K562 (cell line): ENCODE measurements around the gene TM7SF2. TPM values are rescaled to one million over a fixed set of nuclear protein-coding genes. Genes with fewer than 3 reads are reported as not detected.

Experiments
- FOXK1 ChIP-seq: sonication (generic); formaldehyde crosslinking; IDR thresholded peaks from 2 replicates; pipeline ENCODE4 v1.8.0; 2022; ENCODE audit warnings: missing genetic modification reagents, mild to moderate bottlenecking, borderline replicate concordance
- GTF2E2 ChIP-seq: fragments of 200-800 bp; sonication (Bioruptor generic); IDR thresholded peaks from 2 replicates; pipeline ENCODE4 v1.6.1; 2016; ENCODE audit warnings: missing genetic modification characterization, missing compliant biosample characterization
- HDAC8 ChIP-seq: fragments of 450-650 bp; IDR thresholded peaks from 2 replicates; pipeline ENCODE4 v1.6.1; 2016; ENCODE audit warnings: mild to moderate bottlenecking, missing genetic modification characterization, moderate library complexity, missing compliant biosample characterization
- HMGXB4 ChIP-seq: sonication (generic); formaldehyde crosslinking; IDR thresholded peaks from 2 replicates; pipeline ENCODE4 v1.8.1; 2023; ENCODE audit warnings: mild to moderate bottlenecking, missing genetic modification reagents
- NCOA6 ChIP-seq: fragments of 450-650 bp; IDR thresholded peaks from 2 replicates; pipeline ENCODE4 v1.6.1; 2017; ENCODE audit warnings: mild to moderate bottlenecking
- PHB2 ChIP-seq: fragments of 450-650 bp; IDR thresholded peaks from 2 replicates; pipeline ENCODE4 v1.6.1; 2017; ENCODE audit warnings: low read depth
- PHF21A ChIP-seq: fragments of 450-650 bp; IDR thresholded peaks from 2 replicates; pipeline ENCODE4 v1.6.1; 2017; ENCODE audit warnings: low read depth, borderline replicate concordance
- SNRNP70 ChIP-seq: fragments of 200-400 bp; formaldehyde crosslinking; optimal IDR thresholded peaks from 2 replicates; pipeline ENCODE3; 2017; ENCODE audit warnings: low read depth, low read length
- SP2 ChIP-seq: IDR thresholded peaks from 2 replicates; pipeline ENCODE4 v1.6.1; 2011; ENCODE audit warnings: mild to moderate bottlenecking, low read depth, low read length, moderate library complexity; ENCODE audit not compliant: poor library complexity, severe bottlenecking; ENCODE audit errors: extremely low read depth
- TEAD4 ChIP-seq, 2 experiments: sonication (generic) in 1 of 2; formaldehyde crosslinking in 1 of 2; IDR thresholded peaks; 2 replicates each; pipeline versions ENCODE4 v1.6.1 to v1.8.0; 2012 to 2022; ENCODE audit warnings: borderline replicate concordance in 1 of 2, inconsistent platforms in 1 of 2, low read length in 1 of 2, mild to moderate bottlenecking in 1 of 2, missing genetic modification reagents in 1 of 2
- ZBTB5 ChIP-seq: fragments of 450-650 bp; IDR thresholded peaks from 2 replicates; pipeline ENCODE4 v1.6.1; 2017; ENCODE audit warnings: antibody characterized with exemption
- ZBTB8A ChIP-seq: fragments of 450-650 bp; IDR thresholded peaks from 2 replicates; pipeline ENCODE4 v1.6.1; 2018; ENCODE audit warnings: mild to moderate bottlenecking, moderate library complexity; ENCODE audit not compliant: partially characterized antibody
- ZHX1 ChIP-seq: fragments of 150-350 bp; conservative IDR thresholded peaks from 2 replicates; pipeline ENCODE4 v1.6.1; 2014; ENCODE audit warnings: low read length
- ZMIZ1 ChIP-seq, 2 experiments: fragments of 150-350 bp in 1 of 2; IDR thresholded peaks; 2 replicates each; pipeline ENCODE4 v1.6.1; 2012 to 2016; ENCODE audit warnings: low read depth in 2 of 2, low read length in 2 of 2, mild to moderate bottlenecking in 1 of 2, moderate library complexity in 1 of 2
- ZNF197 ChIP-seq: fragments of 200-800 bp; sonication (Bioruptor generic); IDR thresholded peaks from 2 replicates; pipeline ENCODE4 v1.6.1; 2016; ENCODE audit warnings: low read depth, missing genetic modification characterization, missing compliant biosample characterization
- ZNF408 ChIP-seq: fragments of 250-450 bp; sonication (Bioruptor Pico); IDR thresholded peaks from 2 replicates; pipeline ENCODE4 v1.4.0; 2020; ENCODE audit warnings: low read depth, mild to moderate bottlenecking, moderate library complexity
- ZNF717 ChIP-seq: fragments of 250-450 bp; sonication (Bioruptor Pico); IDR thresholded peaks from 2 replicates; pipeline ENCODE4 v1.5.0; 2021
- polyA plus RNA-seq, 8 experiments: library from polyadenylated mRNA; depleted of rRNA in 4 of 8; stranded (reverse) in 5 of 8; unstranded in 3 of 8; fragments of >200 nt; fragmentation: Nextera tagmentation in 2 of 8; fragmentation: Illumina TruSeq in 1 of 8; extraction: Ambion mirVana in 2 of 8; extraction: Trizol in 1 of 8; gene quantifications; 2 replicates each; pipeline versions ENCODE4 v1.2.1 to v1.2.3, GENCODE V29; 2011 to 2014; ENCODE audit warnings: inconsistent platforms in 1 of 8, missing spikeins in 1 of 8
- total RNA-seq, 7 experiments: library from RNA; depleted of rRNA in 6 of 7; stranded (reverse); fragments of >200 nt in 6 of 7; fragmentation: Illumina TruSeq in 2 of 7; extraction: Trizol in 2 of 7; gene quantifications; 2 replicates each; pipeline versions ENCODE4 v1.2.1 to v1.2.3, GENCODE V29; 2011 to 2021; ENCODE audit warnings: low replicate concordance in 1 of 7

TM7SF2 gene
- total and polyA plus RNA-seq, 9 of the 15 experiments (the other 6 are each of a cell fraction or from before 2014, with no cell fraction given) = 1.2 to 22.0 (median 14.3) TPM

- TF ChIP-seq ZHX1 (no peak; the same call in 1 of the 2 replicates), SNRNP70 (no peak), ZMIZ1 (IDR thresholded peaks at IDR 0.05; ENCODE audit: low read depth in 2 of 2, low read length in 2 of 2) (peak in 1 of 2 experiments; percentile 44; a peak in 1 of 4 replicates), FOXK1 (CRISPR knock-in tag) (no peak), ZNF197 (CRISPR knock-in tag) (no peak), GTF2E2 (no peak), ZNF717 (CRISPR knock-in tag) (no peak), PHB2 (no peak), HDAC8 (tag) (no peak), HMGXB4 (no peak), PHF21A (no peak), TEAD4 (IDR thresholded peaks at IDR 0.05; ENCODE audit: low read length) (no peak), TEAD4 (CRISPR knock-in tag; IDR thresholded peaks at IDR 0.05; ENCODE audit: borderline replicate concordance) (no peak), SP2 (no peak), ZBTB5 (no peak), NCOA6 (no peak), ZNF408 (CRISPR knock-in tag) (no peak), ZBTB8A (no peak)
Measured at GRCh38 chr11:65083834-65084597, 27.7 kb upstream of the TM7SF2 start, which contains the start of the genes CDCA5 and ZFPL1 (continued).
